Chondrocyte (in vitro differentiated cells): Measurements from ENCODE around the gene SUGCT. TPM values are rescaled to one million over a fixed set of nuclear protein-coding genes. Genes with fewer than 3 reads are reported as not detected.
A peak's percentile ranks its signal among the peaks of the same experiment; 100 is the strongest.

Source experiments
- DNase-seq: peaks from one replicate; pipeline ENCODE4 v3.0.0; 2021; ENCODE audit warnings: mixed read lengths, low spot score
- H3K27ac Mint-ChIP-seq: one replicate; pipeline ENCODE4 v1.8.0; 2021; ENCODE audit warnings: mild to moderate bottlenecking, moderate library complexity, mixed read lengths; ENCODE audit not compliant: unreplicated experiment
- H3K27me3 Mint-ChIP-seq: 2 replicates; pipeline ENCODE4 v1.8.0; 2021; ENCODE audit warnings: low read depth, mixed read lengths
- H3K36me3 Mint-ChIP-seq: 2 replicates; pipeline ENCODE4 v1.8.0; 2021; ENCODE audit warnings: low read depth, mixed read lengths
- H3K4me1 Mint-ChIP-seq: 2 replicates; pipeline ENCODE4 v1.8.0; 2021; ENCODE audit warnings: low read depth, mild to moderate bottlenecking, mixed read lengths
- H3K4me3 Mint-ChIP-seq: one replicate; pipeline ENCODE4 v1.8.0; 2021; ENCODE audit warnings: mild to moderate bottlenecking, moderate library complexity, mixed read lengths; ENCODE audit not compliant: unreplicated experiment
- H3K9me3 Mint-ChIP-seq: 2 replicates; pipeline ENCODE4 v1.8.0; 2021; ENCODE audit warnings: low read depth, mixed read lengths
- CTCF ChIP-seq: fragments of 200-600 bp; sonication (generic); IDR thresholded peaks from 2 replicates; pipeline ENCODE4 v1.5.0; 2021; ENCODE audit warnings: antibody characterized with exemption, mild to moderate bottlenecking, moderate library complexity
- total RNA-seq: library from RNA; stranded (reverse); gene quantifications from 3 replicates; pipeline ENCODE4 v1.2.1, GENCODE V29; 2021

SUGCT gene
- total RNA-seq, 1 donor from 2014 or later, result 34.4 TPM

- no peak for TF ChIP-seq CTCF
- no peak for DNase-seq
- peaks cover 8% of the 10 kb centered on the region for H3K9me3 Mint-ChIP-seq
- H3K4me3 Mint-ChIP-seq, result no peak overlapping the region
- H3K4me1 Mint-ChIP-seq, result peaks cover 86% of the 10 kb centered on the region
- no peaks in the 10 kb centered on the region for H3K27me3 Mint-ChIP-seq
- H3K36me3 Mint-ChIP-seq, result peaks cover 6% of the 10 kb centered on the region
- H3K27ac Mint-ChIP-seq, result peak overlapping the region; percentile 67
Observed at GRCh38 chr7:40327873-40328272, 193.1 kb downstream of the SUGCT start.

- peaks cover 9% of the 10 kb centered on the region for H3K9me3 Mint-ChIP-seq
- H3K27ac Mint-ChIP-seq, result peak overlapping the region; percentile 72
- no peaks in the 10 kb centered on the region for H3K27me3 Mint-ChIP-seq
- no peak for DNase-seq
- H3K4me3 Mint-ChIP-seq, result no peak overlapping the region
- peaks cover 73% of the 10 kb centered on the region for H3K4me1 Mint-ChIP-seq
- TF ChIP-seq CTCF, result peak; percentile 96
- peaks cover 8% of the 10 kb centered on the region for H3K36me3 Mint-ChIP-seq
Observed at GRCh38 chr7:40329601-40330153, 194.9 kb downstream of the SUGCT start.

- no peak for TF ChIP-seq CTCF
- Mint-ChIP-seq H3K27me3 (no peaks in the 10 kb centered on the region), H3K27ac (peak overlapping the region; percentile 72), H3K4me1 (peaks cover 65% of the 10 kb centered on the region), H3K4me3 (no peak overlapping the region), H3K9me3 (peaks cover 9% of the 10 kb centered on the region), H3K36me3 (peaks cover 9% of the 10 kb centered on the region)
- no peak for DNase-seq
Observed at GRCh38 chr7:40330408-40330807, 195.6 kb downstream of the SUGCT start.

GRCh38 chr7:40331915-40332314, 197.1 kb downstream of the SUGCT start:
- Mint-ChIP-seq H3K27ac (peak overlapping the region; percentile 87), H3K9me3 (peaks cover 18% of the 10 kb centered on the region), H3K4me1 (peaks cover 54% of the 10 kb centered on the region), H3K4me3 (no peak overlapping the region), H3K27me3 (no peaks in the 10 kb centered on the region), H3K36me3 (peaks cover 14% of the 10 kb centered on the region)
- TF ChIP-seq CTCF, result no peak
- DNase-seq, result no peak

- H3K36me3 Mint-ChIP-seq, result peaks cover 20% of the 10 kb centered on the region
- H3K4me1 Mint-ChIP-seq, result peaks cover 51% of the 10 kb centered on the region
- TF ChIP-seq CTCF, result no peak
- H3K9me3 Mint-ChIP-seq, result peaks cover 24% of the 10 kb centered on the region
- H3K27me3 Mint-ChIP-seq, result no peaks in the 10 kb centered on the region
- no peak for DNase-seq
- peak overlapping the region; percentile 75 for H3K27ac Mint-ChIP-seq
- H3K4me3 Mint-ChIP-seq, result no peak overlapping the region
Observed at GRCh38 chr7:40332516-40332915, 197.7 kb downstream of the SUGCT start.
